Activated T-cell treated with anti-CD3 and anti-CD28 coated beads, Interleukin-2, amount 50 U/mL, for 24 hours (primary cell): ENCODE measurements around the gene DAB2IP.

Experiments
- DNase-seq: peaks from one replicate; pipeline ENCODE4 v3.0.0-alpha.2; 2020
- H3K27ac Mint-ChIP-seq: 2 replicates; pipeline ENCODE4 v1.8.0; 2020; ENCODE audit warnings: mild to moderate bottlenecking, mixed read lengths
- H3K27me3 Mint-ChIP-seq: 2 replicates; pipeline ENCODE4 v1.8.0; 2020; ENCODE audit warnings: mixed read lengths
- H3K36me3 Mint-ChIP-seq: 2 replicates; pipeline ENCODE4 v1.8.0; 2020; ENCODE audit warnings: low read depth, mixed read lengths
- H3K4me1 Mint-ChIP-seq: 2 replicates; pipeline ENCODE4 v1.8.0; 2020; ENCODE audit warnings: low read depth, mixed read lengths
- H3K4me3 Mint-ChIP-seq: 2 replicates; pipeline ENCODE4 v1.8.0; 2020; ENCODE audit warnings: mild to moderate bottlenecking, moderate library complexity, mixed read lengths
- H3K9me3 Mint-ChIP-seq: 2 replicates; pipeline ENCODE4 v1.8.0; 2020; ENCODE audit warnings: mixed read lengths

Gene DAB2IP

GRCh38 chr9:121770415-121771273 lies 119.2 kb downstream of the DAB2IP start:
- H3K27me3 Mint-ChIP-seq: no peaks in the 10 kb centered on the region

GRCh38 chr9:121771418-121771817 lies 120.0 kb downstream of the DAB2IP start:
- DNase-seq: no peak
- no peaks in the 10 kb centered on the region for H3K9me3 Mint-ChIP-seq
- peaks cover 3% of the 10 kb centered on the region for H3K27me3 Mint-ChIP-seq
- no peak overlapping the region for H3K27ac Mint-ChIP-seq
- no peak overlapping the region for H3K4me3 Mint-ChIP-seq
- no peaks in the 10 kb centered on the region for H3K4me1 Mint-ChIP-seq
- no peaks in the 10 kb centered on the region for H3K36me3 Mint-ChIP-seq

More at GRCh38 chr9:121770415-121771273, 119.2 kb downstream of the DAB2IP start:
- H3K27ac Mint-ChIP-seq: no peak overlapping the region
- no peak overlapping the region for H3K4me3 Mint-ChIP-seq
- no peak for DNase-seq
- no peaks in the 10 kb centered on the region for H3K4me1 Mint-ChIP-seq
- no peaks in the 10 kb centered on the region for H3K9me3 Mint-ChIP-seq
- no peaks in the 10 kb centered on the region for H3K36me3 Mint-ChIP-seq

GRCh38 chr9:121771851-121772599 lies 120.6 kb downstream of the DAB2IP start:
- no peaks in the 10 kb centered on the region for H3K4me1 Mint-ChIP-seq
- H3K9me3 Mint-ChIP-seq: no peaks in the 10 kb centered on the region
- no peak for DNase-seq
- no peak overlapping the region for H3K4me3 Mint-ChIP-seq
- peaks cover 4% of the 10 kb centered on the region for H3K27me3 Mint-ChIP-seq
- H3K36me3 Mint-ChIP-seq: no peaks in the 10 kb centered on the region
- H3K27ac Mint-ChIP-seq: no peak overlapping the region

- no peak overlapping the region for H3K4me3 Mint-ChIP-seq
- no peak overlapping the region for H3K27ac Mint-ChIP-seq
- peaks cover 4% of the 10 kb centered on the region for H3K27me3 Mint-ChIP-seq
- no peaks in the 10 kb centered on the region for H3K4me1 Mint-ChIP-seq
- H3K36me3 Mint-ChIP-seq: no peaks in the 10 kb centered on the region
- no peak for DNase-seq
- no peaks in the 10 kb centered on the region for H3K9me3 Mint-ChIP-seq
Observed at GRCh38 chr9:121772600-121773285, 121.3 kb downstream of the DAB2IP start.

- Mint-ChIP-seq H3K27ac (no peak overlapping the region), H3K4me3 (no peak overlapping the region), H3K9me3 (no peaks in the 10 kb centered on the region), H3K27me3 (peaks cover 4% of the 10 kb centered on the region), H3K36me3 (no peaks in the 10 kb centered on the region), H3K4me1 (no peaks in the 10 kb centered on the region)
- DNase-seq: no peak
Observed at GRCh38 chr9:121773286-121773953, 122.0 kb downstream of the DAB2IP start.

- Mint-ChIP-seq H3K36me3 (no peaks in the 10 kb centered on the region), H3K4me3 (no peak overlapping the region), H3K27ac (no peak overlapping the region), H3K9me3 (no peaks in the 10 kb centered on the region), H3K27me3 (peaks cover 4% of the 10 kb centered on the region), H3K4me1 (no peaks in the 10 kb centered on the region)
- DNase-seq: no peak
Observed at GRCh38 chr9:121773954-121774714, 122.7 kb downstream of the DAB2IP start.

GRCh38 chr9:121774715-121775613 lies 123.5 kb downstream of the DAB2IP start:
- Mint-ChIP-seq H3K36me3 (no peaks in the 10 kb centered on the region), H3K4me1 (no peaks in the 10 kb centered on the region), H3K27ac (no peak overlapping the region), H3K4me3 (no peak overlapping the region), H3K27me3 (peaks cover 4% of the 10 kb centered on the region), H3K9me3 (no peaks in the 10 kb centered on the region)
- DNase-seq: no peak

GRCh38 chr9:121776001-121776738 lies 124.7 kb downstream of the DAB2IP start:
- Mint-ChIP-seq H3K4me1 (no peaks in the 10 kb centered on the region), H3K27me3 (peaks cover 8% of the 10 kb centered on the region), H3K4me3 (no peak overlapping the region), H3K36me3 (no peaks in the 10 kb centered on the region), H3K27ac (no peak overlapping the region), H3K9me3 (no peaks in the 10 kb centered on the region)
- DNase-seq: no peak

- no peaks in the 10 kb centered on the region for H3K36me3 Mint-ChIP-seq
- no peak for DNase-seq
- H3K27ac Mint-ChIP-seq: no peak overlapping the region
Observed at GRCh38 chr9:121776739-121777637, 125.6 kb downstream of the DAB2IP start.

GRCh38 chr9:121778252-121779225 lies 127.1 kb downstream of the DAB2IP start:
- peaks cover 2% of the 10 kb centered on the region for H3K4me1 Mint-ChIP-seq
- H3K9me3 Mint-ChIP-seq: no peaks in the 10 kb centered on the region
- no peak for DNase-seq
- no peaks in the 10 kb centered on the region for H3K36me3 Mint-ChIP-seq
- H3K27me3 Mint-ChIP-seq: peaks cover 10% of the 10 kb centered on the region
- no peak overlapping the region for H3K27ac Mint-ChIP-seq
- no peak overlapping the region for H3K4me3 Mint-ChIP-seq

More at GRCh38 chr9:121776739-121777637, 125.6 kb downstream of the DAB2IP start:
- Mint-ChIP-seq H3K4me1 (no peaks in the 10 kb centered on the region), H3K9me3 (no peaks in the 10 kb centered on the region), H3K27me3 (peaks cover 10% of the 10 kb centered on the region), H3K4me3 (no peak overlapping the region)
